DMS 273 (cell line): Measurements from ENCODE around the gene MXRA7.
A peak's percentile ranks its signal among the peaks of the same experiment; 100 is the strongest.

ENCODE experiments used
- DNase-seq: peaks from one replicate; lab custom pipeline; 2025; ENCODE audit not compliant: unreplicated experiment; lab: John Stamatoyannopoulos, UW

Gene MXRA7

GRCh38 chr17:76697702-76698465, 12.9 kb downstream of the MXRA7 start:
- DNase-seq, result peak; percentile 55

GRCh38 chr17:76696763-76697701, 13.7 kb downstream of the MXRA7 start:
- DNase-seq, result no peak

DNA sequence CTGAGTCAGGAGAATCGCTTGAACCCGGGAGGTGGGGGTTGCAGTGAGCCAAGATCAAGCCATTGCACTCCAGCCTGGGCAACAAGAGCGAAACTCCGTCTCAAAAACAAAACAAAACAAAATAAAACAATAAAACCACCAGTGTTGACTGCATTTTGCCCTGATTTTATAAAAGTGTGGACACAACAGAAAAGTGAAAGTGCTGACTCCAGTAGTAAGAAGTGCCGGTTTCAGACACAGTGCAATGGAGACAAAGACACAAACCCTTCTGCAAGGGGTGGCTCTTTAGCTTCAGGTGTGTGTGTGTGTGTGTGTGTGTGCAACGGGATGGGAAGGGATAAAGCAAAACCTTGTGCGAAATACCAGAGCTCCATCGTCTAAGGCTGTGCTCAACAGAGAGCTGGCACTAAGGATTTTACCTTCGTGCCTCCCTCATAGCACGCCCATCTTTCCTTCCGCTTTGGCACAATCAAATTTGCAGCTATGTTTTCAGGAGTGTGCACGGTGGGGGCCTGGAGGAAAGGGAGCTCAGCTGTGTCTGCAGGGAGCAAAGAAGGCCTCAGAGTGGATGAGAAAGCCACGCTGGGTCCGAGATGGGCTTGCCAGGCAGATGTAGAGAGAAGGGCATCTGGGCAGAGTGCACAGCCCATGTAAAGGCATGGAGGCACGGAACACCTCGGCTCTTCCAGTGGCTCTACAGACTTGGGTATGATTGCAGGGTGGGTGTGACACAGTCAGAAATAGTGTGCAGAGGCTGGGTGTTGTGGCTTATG, 15.5 kb downstream of the MXRA7 start:
- DNase-seq, result no peak

- no peak for DNase-seq
Observed at GRCh38 chr17:76691379-76692191, 19.2 kb downstream of the MXRA7 start.

- no peak for DNase-seq
Observed at GRCh38 chr17:76690596-76691280, 20.0 kb downstream of the MXRA7 start.

DNA sequence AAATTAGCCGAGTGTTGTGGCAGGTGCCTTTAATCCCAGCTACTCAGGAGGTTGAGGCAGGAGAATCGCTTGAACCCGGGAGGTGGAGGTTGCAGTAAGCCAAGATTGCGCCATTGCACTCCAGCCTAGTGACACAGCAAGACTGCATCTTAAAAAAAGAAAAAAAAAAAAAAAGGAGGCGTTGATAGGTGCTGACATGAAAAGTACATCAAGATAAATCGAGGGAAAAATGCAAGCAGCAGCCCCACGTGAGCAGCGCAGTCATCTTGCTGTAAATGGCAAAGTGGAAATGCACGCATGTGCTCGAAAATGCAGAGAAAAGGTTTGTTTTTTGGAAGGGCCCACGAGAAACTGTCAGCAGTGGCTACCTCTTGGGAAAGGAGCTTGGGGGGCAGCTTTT, 20.9 kb downstream of the MXRA7 start:
- no peak for DNase-seq

DNA sequence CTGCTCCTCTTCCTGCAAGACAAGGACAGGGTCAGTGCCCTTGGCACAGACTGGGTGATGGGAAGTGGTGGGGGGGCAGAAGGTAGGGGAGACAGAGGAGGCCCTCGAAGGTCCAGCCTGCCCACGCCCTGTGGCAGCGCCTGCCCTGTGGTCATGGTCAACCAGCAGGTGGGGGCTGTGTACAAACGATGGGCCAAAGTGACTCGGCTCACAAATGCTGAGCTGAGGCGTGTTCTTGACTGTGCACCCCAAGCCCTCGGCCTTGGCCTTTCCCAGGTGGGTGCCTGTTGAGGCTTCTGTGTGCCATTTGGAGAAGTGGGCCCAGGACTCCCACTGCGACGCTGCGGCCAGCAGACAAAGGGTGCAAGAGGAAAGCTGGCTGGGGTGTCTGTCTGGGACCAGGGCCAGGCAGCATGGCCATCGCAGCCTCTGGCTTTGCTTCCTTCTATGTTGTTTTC, 22.6 kb downstream of the MXRA7 start:
- no peak for DNase-seq

DNA sequence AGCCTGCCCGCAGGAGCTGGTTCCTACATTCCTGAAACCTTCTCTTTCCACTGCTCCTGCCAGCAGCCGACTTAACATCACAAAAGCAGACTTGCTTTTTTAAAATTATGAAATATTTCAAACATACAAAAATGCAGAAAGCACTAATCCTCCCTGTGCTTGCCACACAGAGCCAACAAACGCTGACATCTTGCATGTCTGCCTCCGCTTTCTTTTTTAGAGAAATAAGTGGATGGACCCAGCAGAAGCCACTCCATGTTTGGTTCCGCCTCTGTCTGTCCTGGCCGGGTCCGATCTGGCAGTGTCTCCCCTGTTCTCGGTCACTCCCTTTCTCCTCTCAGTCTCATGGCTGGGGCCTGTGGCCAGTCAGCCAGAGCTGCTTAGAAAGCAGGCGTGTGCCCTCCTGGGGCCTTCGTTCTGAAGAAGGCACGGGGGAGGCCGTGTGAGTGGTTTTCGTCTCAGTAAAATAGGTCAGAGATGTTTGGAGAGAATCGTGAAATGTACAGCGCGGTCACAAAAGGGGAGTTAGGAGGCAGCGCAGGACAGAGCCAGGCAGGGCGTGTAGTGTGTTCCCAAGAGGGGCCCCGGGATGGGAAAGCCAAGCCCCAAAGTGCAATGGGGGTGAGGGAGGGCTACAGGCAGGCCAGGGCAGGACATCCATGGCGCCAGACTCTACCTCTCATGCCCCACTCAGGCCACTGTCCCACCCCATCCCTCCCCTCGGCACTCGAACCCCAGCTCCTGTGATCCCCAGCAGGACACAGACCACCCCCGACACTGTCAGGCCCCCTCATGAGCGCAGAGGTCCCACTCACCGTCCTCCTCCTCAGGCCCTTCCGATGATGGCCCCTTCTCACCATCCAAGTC, 23.2 kb downstream of the MXRA7 start:
- no peak for DNase-seq

- DNase-seq, result no peak
Observed at GRCh38 chr17:76686538-76687297, 24.0 kb downstream of the MXRA7 start.

- no peak for DNase-seq
Observed at GRCh38 chr17:76685846-76686245, 24.9 kb downstream of the MXRA7 start.

GRCh38 chr17:76685366-76685765, 25.4 kb downstream of the MXRA7 start:
- DNase-seq, result no peak

DNA sequence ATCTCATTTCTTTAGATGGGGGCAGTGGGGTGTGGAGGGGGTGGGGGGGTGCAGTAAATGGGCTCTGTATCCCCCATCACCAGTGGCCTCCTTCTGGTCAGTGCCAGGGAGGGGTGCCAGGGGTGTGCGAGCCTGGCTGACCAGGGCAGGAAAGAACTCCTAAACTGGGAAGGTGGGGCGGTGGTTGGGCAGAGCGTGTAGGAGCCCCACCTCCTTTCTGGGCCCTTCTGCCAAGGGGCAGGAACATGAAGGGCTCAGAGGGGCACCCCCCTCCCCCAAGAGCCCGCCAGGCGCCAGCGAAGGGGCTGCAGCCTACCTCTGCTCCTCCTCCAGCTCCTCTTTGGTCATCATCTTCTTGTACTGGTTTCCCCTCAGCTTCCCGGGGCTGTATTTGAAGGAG, 26.0 kb downstream of the MXRA7 start:
- DNase-seq, result no peak

GRCh38 chr17:76683921-76684745, 26.6 kb downstream of the MXRA7 start:
- DNase-seq, result peak; percentile 28

GRCh38 chr17:76683011-76683755, 27.6 kb downstream of the MXRA7 start:
- no peak for DNase-seq

- DNase-seq, result no peak
Observed at GRCh38 chr17:76682296-76682695, 28.5 kb downstream of the MXRA7 start.
